GM13976 (cell line): Measurements from ENCODE around the gene KCNMB4.

Source experiments
- DNase-seq: peaks from one replicate; pipeline ENCODE4 v3.0.0; 2012; ENCODE audit warnings: low spot score
- CTCF ChIP-seq: IDR thresholded peaks from 2 replicates; pipeline ENCODE4 v1.5.1; 2012; ENCODE audit warnings: borderline replicate concordance, mild to moderate bottlenecking; ENCODE audit not compliant: insufficient read depth; ENCODE audit errors: extremely low read depth, missing control alignments, control extremely low read depth
- in situ Hi-C: fragments of 300-500 bp; cut with MboI; formaldehyde crosslinking; loops from one replicate; pipeline ENCODE4 v1.12.0; 2022; ENCODE audit warnings: low sequenced_read_pairs, mixed read lengths, inconsistent platforms; ENCODE audit not compliant: unreplicated experiment

The KCNMB4 gene

GRCh38 chr12:70443062-70443673 is 77.1 kb downstream of the KCNMB4 start:
- in situ Hi-C loops, result no loop called here
- no peak for DNase-seq
- no peak for TF ChIP-seq CTCF

- no peak for TF ChIP-seq CTCF
- in situ Hi-C loops, result no loop called here
Measured at GRCh38 chr12:70444903-70445302, 78.8 kb downstream of the KCNMB4 start.

GRCh38 chr12:70448371-70448770 is 82.3 kb downstream of the KCNMB4 start:
- TF ChIP-seq CTCF, result no peak
- DNase-seq, result no peak
- in situ Hi-C loops, result no loop called here

More at GRCh38 chr12:70444903-70445302, 78.8 kb downstream of the KCNMB4 start:
- no peak for DNase-seq

GRCh38 chr12:70449074-70449752 is 83.1 kb downstream of the KCNMB4 start:
- in situ Hi-C loops, result no loop called here
- no peak for TF ChIP-seq CTCF
- DNase-seq, result no peak

- TF ChIP-seq CTCF, result no peak
- no peak for DNase-seq
- in situ Hi-C loops, result no loop called here
Measured at GRCh38 chr12:70449753-70450341, 83.8 kb downstream of the KCNMB4 start.

GRCh38 chr12:70451528-70451927 is 85.4 kb downstream of the KCNMB4 start:
- DNase-seq, result no peak
- TF ChIP-seq CTCF, result no peak

More at GRCh38 chr12:70451528-70451927, 85.4 kb downstream of the KCNMB4 start:
- in situ Hi-C loops, result no loop called here
